Activated naive CD4-positive, alpha-beta T cell treated with anti-CD3 and anti-CD28 coated beads for 36 hours (primary cell): ENCODE data around the gene BHLHA15. TPM values are rescaled to one million over a fixed set of nuclear protein-coding genes. Genes with fewer than 3 reads are reported as not detected.

Experiments
- CTCF ChIA-PET: fragments of 350-600 bp; sonication (Branson Sonifier 250); formaldehyde crosslinking; loops from one replicate; lab custom pipeline; 2021; ENCODE audit warnings: antibody characterized with exemption; lab: Charles Lee
- DNase-seq: peaks from one replicate; pipeline ENCODE4 v3.0.0-alpha.2; 2020
- H3K27ac Mint-ChIP-seq: one replicate; pipeline ENCODE4 v1.8.0; 2021; ENCODE audit warnings: mild to moderate bottlenecking, mixed read lengths
- H3K27me3 Mint-ChIP-seq: one replicate; pipeline ENCODE4 v1.8.0; 2021; ENCODE audit warnings: low read depth, mixed read lengths
- H3K36me3 Mint-ChIP-seq: one replicate; pipeline ENCODE4 v1.8.0; 2021; ENCODE audit warnings: low read depth, mixed read lengths
- H3K4me1 Mint-ChIP-seq: one replicate; pipeline ENCODE4 v1.8.0; 2021; ENCODE audit warnings: low read depth, mixed read lengths
- H3K4me3 Mint-ChIP-seq: one replicate; pipeline ENCODE4 v1.8.0; 2021; ENCODE audit warnings: mild to moderate bottlenecking, moderate library complexity, mixed read lengths
- H3K9me3 Mint-ChIP-seq: one replicate; pipeline ENCODE4 v1.8.0; 2021; ENCODE audit warnings: mixed read lengths
- intact Hi-C: fragments of 100-400 bp; cut with micrococcal nuclease; formaldehyde crosslinking; loops from one replicate; pipeline ENCODE4 v1.15.1; 2023
- total RNA-seq, 2 experiments: library from RNA; stranded (reverse); gene quantifications; one replicate each; pipeline ENCODE4 v1.2.3, GENCODE V29; 2021

The BHLHA15 gene
- total RNA-seq, result under 1 TPM; 0.40 to 0.41 TPM

DNA sequence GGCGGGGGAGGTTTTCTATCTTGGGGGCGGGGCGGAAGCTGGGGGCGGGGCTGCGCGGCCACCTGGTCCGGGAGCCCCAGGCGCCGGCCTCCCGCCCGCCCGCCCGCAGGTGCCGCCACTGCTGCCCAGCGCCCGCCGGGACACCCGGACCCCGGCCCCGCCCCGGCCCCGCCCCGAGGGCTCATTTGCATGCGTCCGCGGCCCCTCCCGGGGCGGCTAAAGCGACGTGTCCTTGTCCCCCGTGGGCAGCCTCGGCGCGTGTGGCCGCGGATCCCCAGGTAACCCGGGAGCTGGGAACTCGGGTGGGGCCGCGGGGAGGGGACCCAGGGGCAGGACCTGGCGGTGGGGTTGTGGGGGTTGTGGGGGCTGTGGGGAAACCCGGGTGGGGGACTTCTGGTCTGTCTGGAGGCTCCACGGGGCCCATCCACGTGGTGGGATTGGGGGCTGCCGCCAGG is at the start of gene BHLHA15:
Gene BHLHA15 (plus strand): TSS at position 219 of the 455 bp plus-strand sequence. CDS start 871 bp downstream, outside the sequence.
- H3K27ac Mint-ChIP-seq, result no peak within 1 kb of the TSS
- H3K36me3 Mint-ChIP-seq, result peaks cover 3% of the 10 kb centered on the region
- peak; percentile 22 for DNase-seq
- CTCF ChIA-PET, result no interaction called here
- H3K9me3 Mint-ChIP-seq, result no peaks in the 10 kb centered on the region
- peak within 1 kb of the TSS; percentile 59 for H3K4me3 Mint-ChIP-seq
- no peaks in the 10 kb centered on the region for H3K27me3 Mint-ChIP-seq
- peaks cover 4% of the 10 kb centered on the region for H3K4me1 Mint-ChIP-seq
- intact Hi-C loops, result loop anchor here (2.0 kb wide), 1 partner anchor 70 kb away; the partner anchor contains the start of gene BRI3

DNA sequence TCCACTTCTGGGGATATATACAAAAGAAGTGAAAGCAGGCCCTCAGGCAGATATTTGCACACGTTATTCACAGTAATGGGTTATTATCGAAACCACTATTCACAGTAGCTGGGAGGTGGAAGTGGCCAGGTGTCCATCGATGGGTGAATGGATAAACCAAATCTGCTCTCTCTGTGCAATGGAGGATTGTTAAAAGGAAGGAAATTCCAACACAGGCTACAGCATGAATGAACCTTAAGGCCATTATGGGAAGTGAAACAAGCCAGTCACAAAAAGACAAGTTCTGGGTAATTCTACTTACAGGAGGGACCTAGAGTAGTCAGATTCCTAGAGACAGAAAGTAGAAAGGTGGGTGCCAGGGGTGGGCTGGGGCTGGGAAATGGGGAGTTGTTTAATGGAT is 48.5 kb upstream of the BHLHA15 start:
- H3K27me3 Mint-ChIP-seq, result no peaks in the 10 kb centered on the region
- DNase-seq, result no peak
- intact Hi-C loops, result no loop called here
- no peak overlapping the region for H3K27ac Mint-ChIP-seq
- H3K4me1 Mint-ChIP-seq, result peaks cover 5% of the 10 kb centered on the region
- peaks cover 5% of the 10 kb centered on the region for H3K36me3 Mint-ChIP-seq
- H3K9me3 Mint-ChIP-seq, result no peaks in the 10 kb centered on the region
- CTCF ChIA-PET, result interaction anchor here (1.2 kb wide), 1 partner anchor 141 kb away, joined by 6 read pairs; no protein-coding TSS in a partner anchor
- no peak overlapping the region for H3K4me3 Mint-ChIP-seq

DNA sequence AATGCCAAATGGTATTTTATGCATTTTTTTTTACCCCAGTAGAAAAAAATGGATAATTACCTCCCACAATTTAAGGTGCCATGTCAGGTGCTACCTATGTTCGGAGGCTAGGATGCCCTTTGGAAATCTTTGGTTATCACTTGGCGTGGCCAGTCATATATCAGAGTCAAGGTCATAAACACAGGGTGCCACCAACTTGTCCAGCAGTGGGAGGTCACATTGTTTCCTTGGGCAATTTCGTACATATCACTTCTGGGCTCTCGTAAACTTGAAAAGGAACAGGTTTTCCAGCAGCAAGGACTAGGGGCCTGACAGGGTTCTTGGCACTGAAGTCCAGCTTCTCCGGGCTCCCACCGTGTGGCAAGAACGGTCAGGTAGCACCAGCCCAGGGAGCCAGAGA is 48.0 kb upstream of the BHLHA15 start:
- no peaks in the 10 kb centered on the region for H3K9me3 Mint-ChIP-seq
- CTCF ChIA-PET, result interaction anchor here (1.2 to 10.0 kb wide), 2 partner anchors 141 to 142 kb away, joined by 6 to 223 read pairs; no protein-coding TSS in a partner anchor
- intact Hi-C loops, result no loop called here
- H3K36me3 Mint-ChIP-seq, result peaks cover 5% of the 10 kb centered on the region
- no peak overlapping the region for H3K4me3 Mint-ChIP-seq
- no peak overlapping the region for H3K27ac Mint-ChIP-seq
- DNase-seq, result no peak
- peaks cover 8% of the 10 kb centered on the region for H3K4me1 Mint-ChIP-seq
- H3K27me3 Mint-ChIP-seq, result no peaks in the 10 kb centered on the region

DNA sequence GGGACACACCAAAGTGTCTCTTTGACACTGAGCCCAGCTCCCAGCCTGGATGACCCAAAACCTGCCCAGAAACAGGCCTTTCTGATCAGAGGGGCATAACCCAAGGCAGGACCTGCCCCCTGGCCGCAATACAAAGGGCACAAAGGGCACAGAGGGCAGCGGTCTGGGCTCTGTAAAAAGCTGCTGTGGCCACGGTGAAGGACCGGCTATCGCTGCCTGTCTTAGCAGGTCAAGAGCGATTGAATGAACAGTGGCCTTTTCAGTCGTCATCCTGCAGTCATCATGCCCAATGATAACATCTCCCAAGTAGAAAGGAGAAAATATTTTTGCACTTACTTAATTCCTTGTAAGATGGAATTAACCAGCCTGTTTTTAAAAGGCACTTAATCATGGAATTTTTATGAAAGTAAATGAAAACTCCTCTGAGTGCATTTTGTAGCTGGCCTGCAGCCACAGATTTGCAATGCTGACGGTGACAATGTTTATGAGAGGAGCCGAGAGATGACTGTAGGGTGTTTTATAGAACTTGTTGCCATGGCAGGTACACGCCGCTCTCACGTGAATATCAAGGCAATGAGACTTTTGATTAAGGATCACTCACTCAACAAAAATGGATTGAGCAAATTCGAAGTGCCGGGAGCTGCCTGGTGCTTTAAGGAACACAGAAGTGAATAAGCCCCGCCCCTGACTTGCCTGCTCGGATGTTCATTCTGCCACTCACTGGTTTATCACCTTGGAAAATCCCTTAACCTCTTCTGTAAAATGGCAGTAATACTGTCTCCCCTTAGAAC is 47.3 kb upstream of the BHLHA15 start:
- no peak for DNase-seq
- intact Hi-C loops, result no loop called here
- no peak overlapping the region for H3K27ac Mint-ChIP-seq
- H3K9me3 Mint-ChIP-seq, result no peaks in the 10 kb centered on the region
- CTCF ChIA-PET, result interaction anchor here (0.6 to 10.0 kb wide), 4 partner anchors 32 to 142 kb away, joined by 3 to 223 read pairs (median 66); partner anchors contain the start of gene LMTK2
- H3K4me1 Mint-ChIP-seq, result peaks cover 11% of the 10 kb centered on the region
- no peak overlapping the region for H3K4me3 Mint-ChIP-seq
- no peaks in the 10 kb centered on the region for H3K27me3 Mint-ChIP-seq
- peaks cover 5% of the 10 kb centered on the region for H3K36me3 Mint-ChIP-seq

DNA sequence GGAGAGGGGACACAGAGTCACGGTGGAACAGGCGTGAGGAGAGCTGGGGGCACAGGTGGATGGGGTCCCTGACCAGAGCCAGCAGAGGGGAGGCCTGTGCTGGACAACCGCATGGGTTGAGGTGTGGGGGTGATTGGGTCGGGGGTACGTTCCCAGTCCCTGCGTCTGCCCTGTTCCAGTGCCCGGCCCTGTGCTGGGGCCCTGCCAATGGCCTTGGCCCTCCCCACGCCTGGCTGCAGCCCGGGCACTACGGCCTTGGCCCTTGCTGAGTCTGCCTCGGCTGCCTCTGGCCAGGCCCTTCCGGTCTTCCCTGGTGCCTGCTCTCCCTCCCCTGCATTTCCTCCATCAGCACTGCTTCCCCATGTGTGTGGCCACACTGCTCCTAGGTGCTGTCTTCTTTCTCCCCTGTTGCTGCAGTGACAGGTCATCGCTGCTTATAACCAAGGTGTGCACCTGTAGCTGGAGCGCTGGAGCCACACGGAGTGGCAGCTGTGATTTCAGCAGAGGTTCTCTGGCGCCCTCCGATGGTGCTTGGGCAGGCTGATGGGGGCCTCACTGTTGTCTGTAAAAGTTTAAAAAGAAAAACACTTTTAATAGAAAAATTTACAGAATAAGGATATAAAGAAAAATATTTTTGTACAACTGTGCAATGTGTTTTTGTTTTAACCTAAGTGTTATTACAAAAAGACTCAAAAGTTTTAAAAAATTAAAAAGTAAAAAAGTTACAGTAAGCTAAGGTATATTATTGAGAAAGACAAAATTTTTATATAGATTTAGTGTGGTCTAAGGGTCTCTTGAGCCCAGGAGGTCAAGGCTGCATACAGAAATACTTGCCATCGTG is 45.2 kb upstream of the BHLHA15 start:
- CTCF ChIA-PET, result interaction anchor here (0.5 to 10.0 kb wide), 13 partner anchors 8 to 153 kb away, joined by 3 to 223 read pairs (median 6); partner anchors contain the start of gene LMTK2
- H3K36me3 Mint-ChIP-seq, result no peaks in the 10 kb centered on the region
- DNase-seq, result peak; percentile 76
- peaks cover 11% of the 10 kb centered on the region for H3K4me1 Mint-ChIP-seq
- H3K27me3 Mint-ChIP-seq, result no peaks in the 10 kb centered on the region
- no peaks in the 10 kb centered on the region for H3K9me3 Mint-ChIP-seq
- intact Hi-C loops, result loop anchor here (1.0 kb wide), 1 partner anchor 35 kb away; no protein-coding TSS in a partner anchor
- no peak overlapping the region for H3K27ac Mint-ChIP-seq
- no peak overlapping the region for H3K4me3 Mint-ChIP-seq

DNA sequence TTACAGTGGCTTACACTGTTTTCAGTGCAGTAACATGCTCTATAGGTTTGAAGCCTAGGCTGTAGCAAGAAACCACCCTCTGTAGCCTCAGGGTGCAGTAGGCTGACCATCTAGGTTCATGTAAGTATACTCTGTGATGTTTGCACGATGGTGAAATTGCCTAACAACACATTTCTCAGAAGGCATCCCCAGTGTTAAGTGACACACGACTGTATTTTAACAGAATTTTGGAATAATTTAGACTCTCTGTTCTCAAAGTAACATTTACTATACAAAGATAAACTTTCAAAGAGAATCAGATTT is 44.6 kb upstream of the BHLHA15 start:
- peaks cover 2% of the 10 kb centered on the region for H3K36me3 Mint-ChIP-seq
- H3K9me3 Mint-ChIP-seq, result no peaks in the 10 kb centered on the region
- intact Hi-C loops, result loop anchor here (1.0 kb wide), 1 partner anchor 35 kb away; no protein-coding TSS in a partner anchor
- no peak overlapping the region for H3K27ac Mint-ChIP-seq
- CTCF ChIA-PET, result interaction anchor here (0.5 to 10.0 kb wide), 8 partner anchors 9 to 153 kb away, joined by 4 to 223 read pairs (median 19); partner anchors contain the start of gene LMTK2
- peaks cover 11% of the 10 kb centered on the region for H3K4me1 Mint-ChIP-seq
- no peak overlapping the region for H3K4me3 Mint-ChIP-seq
- H3K27me3 Mint-ChIP-seq, result no peaks in the 10 kb centered on the region
- DNase-seq, result no peak

DNA sequence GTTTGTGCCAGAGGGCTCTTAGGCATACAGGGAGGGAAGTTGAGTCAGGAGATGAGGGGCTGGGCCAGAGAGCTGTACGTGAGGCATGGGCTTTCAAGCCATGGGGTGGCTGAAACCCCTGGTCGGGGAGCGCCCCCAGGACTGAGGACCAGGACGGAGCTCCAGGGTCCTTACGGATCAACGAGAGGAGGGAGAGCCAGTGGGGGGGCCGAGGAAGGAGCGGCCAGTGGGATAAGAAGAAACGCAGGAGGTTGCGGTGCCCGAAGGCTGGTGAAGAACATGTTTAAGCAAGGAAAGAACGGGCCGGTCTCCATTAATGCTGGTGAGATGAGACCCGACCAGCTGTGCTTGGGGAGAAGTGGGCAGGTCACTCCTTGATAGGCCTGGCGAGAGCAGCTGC is 43.6 kb upstream of the BHLHA15 start:
- Mint-ChIP-seq H3K4me3 (no peak overlapping the region), H3K27ac (no peak overlapping the region), H3K4me1 (peaks cover 11% of the 10 kb centered on the region), H3K27me3 (no peaks in the 10 kb centered on the region), H3K9me3 (no peaks in the 10 kb centered on the region), H3K36me3 (peaks cover 2% of the 10 kb centered on the region)
- intact Hi-C loops, result loop anchor here (1.0 to 2.0 kb wide), 3 partner anchors 61 to 197 kb away; partner anchors contain the start of gene LMTK2
- CTCF ChIA-PET, result interaction anchor here (1.0 to 10.0 kb wide), 15 partner anchors 9 to 191 kb away, joined by 3 to 223 read pairs (median 8); partner anchors contain the start of gene LMTK2
- DNase-seq, result no peak

DNA sequence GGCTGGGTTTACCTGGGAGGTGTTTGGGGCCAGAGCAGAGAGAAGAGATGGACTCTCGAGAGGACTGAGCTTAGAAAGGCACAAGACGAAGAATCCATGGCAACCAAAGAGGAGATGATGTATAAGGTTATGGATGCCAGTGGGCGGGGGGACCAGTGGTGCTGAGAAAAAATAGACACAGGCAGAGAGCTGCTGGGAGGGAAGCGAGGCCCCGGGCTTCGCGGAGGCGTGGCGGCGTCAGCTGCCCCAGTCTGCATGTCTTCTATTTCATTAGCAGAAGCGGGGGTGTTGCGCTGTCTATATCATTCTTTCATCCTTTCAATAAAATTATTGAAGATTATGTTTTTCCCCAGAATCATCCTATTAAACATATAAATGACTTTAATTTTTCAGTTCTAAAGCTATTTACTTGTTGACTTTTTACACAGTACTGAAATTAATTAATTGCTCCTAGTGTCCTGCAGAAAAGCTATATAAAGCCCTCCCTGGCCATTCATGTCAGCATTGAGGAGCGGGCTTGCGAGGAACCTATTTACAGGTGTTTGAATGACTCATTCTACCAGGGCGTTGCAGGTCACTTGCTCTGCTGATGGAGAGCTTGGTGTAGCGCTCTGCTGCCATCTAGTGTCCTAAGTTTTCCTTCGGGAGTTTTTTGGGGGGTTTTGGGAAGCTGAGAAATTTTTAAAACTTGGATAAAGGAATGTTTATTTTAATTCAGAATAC is 42.9 kb upstream of the BHLHA15 start:
- Mint-ChIP-seq H3K36me3 (peaks cover 4% of the 10 kb centered on the region), H3K4me1 (peaks cover 11% of the 10 kb centered on the region), H3K27me3 (no peaks in the 10 kb centered on the region), H3K9me3 (no peaks in the 10 kb centered on the region), H3K4me3 (no peak overlapping the region), H3K27ac (no peak overlapping the region)
- DNase-seq, result peak; percentile 81
- CTCF ChIA-PET, result interaction anchor here (0.5 to 10.0 kb wide), 32 partner anchors 8 to 192 kb away, joined by 3 to 223 read pairs (median 5); partner anchors contain the start of gene LMTK2
- intact Hi-C loops, result loop anchor here (1.0 to 2.0 kb wide), 3 partner anchors 62 to 198 kb away; partner anchors contain the start of gene LMTK2

DNA sequence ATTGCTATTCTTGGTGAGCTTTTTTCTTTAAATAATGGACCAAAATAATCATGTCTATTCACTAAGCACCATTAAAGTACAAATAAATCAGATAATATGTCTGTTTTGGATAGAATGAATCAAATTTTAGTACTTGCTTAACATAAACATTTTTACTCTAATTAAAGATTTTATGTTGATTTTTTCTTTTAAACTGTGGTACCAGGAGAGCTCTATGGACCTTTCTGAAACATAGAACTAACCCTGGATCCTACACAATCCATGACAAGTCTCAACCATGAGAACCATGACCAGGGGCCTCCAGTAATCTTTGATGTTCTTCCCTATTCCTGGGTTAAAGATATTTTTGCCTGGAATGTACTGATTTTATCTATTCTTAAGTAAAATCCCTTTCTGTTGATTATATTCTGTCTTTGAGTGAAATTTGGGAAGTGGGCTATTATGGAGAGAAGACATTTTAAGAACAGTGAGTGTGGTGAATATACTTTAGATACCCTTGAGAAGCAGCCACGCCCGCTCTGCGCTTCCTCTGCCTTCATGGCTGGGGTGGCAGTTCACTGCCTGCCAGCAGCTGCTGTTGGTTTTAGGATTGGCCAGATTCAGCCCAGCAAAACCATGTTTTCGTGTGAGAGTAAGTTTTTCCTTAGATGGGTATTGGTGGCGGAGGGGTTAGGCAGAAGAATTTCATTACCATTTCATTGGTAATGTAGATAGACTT is 42.2 kb upstream of the BHLHA15 start:
- no peak overlapping the region for H3K4me3 Mint-ChIP-seq
- no peak overlapping the region for H3K27ac Mint-ChIP-seq
- peaks cover 11% of the 10 kb centered on the region for H3K4me1 Mint-ChIP-seq
- H3K9me3 Mint-ChIP-seq, result no peaks in the 10 kb centered on the region
- H3K36me3 Mint-ChIP-seq, result peaks cover 4% of the 10 kb centered on the region
- intact Hi-C loops, result loop anchor here (1.0 to 2.0 kb wide), 3 partner anchors 63 to 198 kb away; partner anchors contain the start of gene LMTK2
- no peak for DNase-seq
- CTCF ChIA-PET, result interaction anchor here (0.6 to 10.0 kb wide), 32 partner anchors 8 to 322 kb away, joined by 3 to 223 read pairs (median 5); partner anchors contain the start of gene LMTK2
- H3K27me3 Mint-ChIP-seq, result no peaks in the 10 kb centered on the region

DNA sequence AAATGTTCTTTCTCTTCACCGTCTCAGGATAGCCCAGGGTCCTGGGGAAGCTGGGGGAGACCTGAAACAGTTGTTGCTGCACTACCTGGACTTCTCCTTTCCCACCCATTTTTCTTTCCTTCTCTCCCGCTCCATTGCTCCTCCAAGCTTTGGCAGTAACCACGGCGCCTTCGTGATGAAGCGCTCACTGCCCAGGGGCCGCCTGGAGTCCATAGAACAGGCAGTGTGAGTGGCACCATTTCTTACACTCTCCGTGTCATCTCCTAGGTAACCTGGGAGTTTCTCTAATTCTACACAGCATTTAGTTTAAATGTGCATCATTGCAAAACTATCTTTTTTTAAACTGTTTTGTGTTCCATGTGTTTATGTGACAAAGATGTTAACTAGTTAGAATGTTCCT is 40.3 kb upstream of the BHLHA15 start:
- intact Hi-C loops, result no loop called here
- Mint-ChIP-seq H3K27me3 (no peaks in the 10 kb centered on the region), H3K36me3 (peaks cover 4% of the 10 kb centered on the region), H3K4me1 (peaks cover 11% of the 10 kb centered on the region), H3K27ac (no peak overlapping the region), H3K9me3 (no peaks in the 10 kb centered on the region), H3K4me3 (no peak overlapping the region)
- DNase-seq, result no peak
- CTCF ChIA-PET, result interaction anchor here (10.0 kb wide), 1 partner anchor 149 kb away, joined by 223 read pairs; no protein-coding TSS in a partner anchor

DNA sequence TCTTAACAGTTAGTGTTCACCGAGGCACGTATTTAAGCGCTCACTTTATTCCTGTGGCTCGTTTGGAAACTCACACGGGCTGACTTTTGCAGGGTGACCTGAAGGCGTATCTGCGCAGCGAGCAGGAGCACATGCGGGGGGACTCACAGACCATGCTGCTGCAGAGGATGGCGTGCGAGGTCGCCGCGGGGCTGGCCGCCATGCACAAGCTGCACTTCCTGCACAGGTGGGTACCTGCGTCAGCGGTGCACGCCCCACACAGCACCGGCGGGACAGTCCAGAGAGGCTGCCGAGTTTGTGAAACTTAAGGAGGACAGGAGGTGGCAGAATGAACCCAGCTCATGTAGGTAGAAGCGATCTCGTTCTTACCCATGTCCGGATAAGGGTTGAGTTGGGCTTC is 39.8 kb upstream of the BHLHA15 start:
- Mint-ChIP-seq H3K27me3 (no peaks in the 10 kb centered on the region), H3K4me1 (peaks cover 9% of the 10 kb centered on the region), H3K36me3 (peaks cover 4% of the 10 kb centered on the region), H3K4me3 (no peak overlapping the region), H3K27ac (no peak overlapping the region), H3K9me3 (no peaks in the 10 kb centered on the region)
- CTCF ChIA-PET, result interaction anchor here (10.0 kb wide), 1 partner anchor 149 kb away, joined by 223 read pairs; no protein-coding TSS in a partner anchor
- intact Hi-C loops, result no loop called here
- no peak for DNase-seq
